Tibial nerve (tissue), 4 donors: ENCODE data around the gene PIGQ.

Source experiments
- EP300 ChIP-seq, 2 donors: sonication (generic); formaldehyde crosslinking; IDR thresholded peaks; one replicate each; pipeline ENCODE4 v1.6.1; 2017; ENCODE audit warnings: antibody characterized with exemption in 2 of 2, mild to moderate bottlenecking in 1 of 2
- POLR2A ChIP-seq, 2 donors: fragments of 450-650 bp; IDR thresholded peaks; one replicate each; pipeline ENCODE4 v1.6.1; 2017; ENCODE audit warnings: antibody characterized with exemption in 2 of 2, mild to moderate bottlenecking in 2 of 2, moderate library complexity in 2 of 2
- TF ChIP-seq, protein P1 (sequence below), 5 experiments: fragments of 200-600 bp in 3 of 5; fragments of 450-650 bp in 2 of 5; sonication (generic) in 3 of 5; IDR thresholded peaks; one replicate each; pipeline ENCODE4 v1.5.1; 2016 to 2019; ENCODE audit warnings: antibody characterized with exemption in 5 of 5, mild to moderate bottlenecking in 3 of 5, moderate library complexity in 2 of 5

DNA sequence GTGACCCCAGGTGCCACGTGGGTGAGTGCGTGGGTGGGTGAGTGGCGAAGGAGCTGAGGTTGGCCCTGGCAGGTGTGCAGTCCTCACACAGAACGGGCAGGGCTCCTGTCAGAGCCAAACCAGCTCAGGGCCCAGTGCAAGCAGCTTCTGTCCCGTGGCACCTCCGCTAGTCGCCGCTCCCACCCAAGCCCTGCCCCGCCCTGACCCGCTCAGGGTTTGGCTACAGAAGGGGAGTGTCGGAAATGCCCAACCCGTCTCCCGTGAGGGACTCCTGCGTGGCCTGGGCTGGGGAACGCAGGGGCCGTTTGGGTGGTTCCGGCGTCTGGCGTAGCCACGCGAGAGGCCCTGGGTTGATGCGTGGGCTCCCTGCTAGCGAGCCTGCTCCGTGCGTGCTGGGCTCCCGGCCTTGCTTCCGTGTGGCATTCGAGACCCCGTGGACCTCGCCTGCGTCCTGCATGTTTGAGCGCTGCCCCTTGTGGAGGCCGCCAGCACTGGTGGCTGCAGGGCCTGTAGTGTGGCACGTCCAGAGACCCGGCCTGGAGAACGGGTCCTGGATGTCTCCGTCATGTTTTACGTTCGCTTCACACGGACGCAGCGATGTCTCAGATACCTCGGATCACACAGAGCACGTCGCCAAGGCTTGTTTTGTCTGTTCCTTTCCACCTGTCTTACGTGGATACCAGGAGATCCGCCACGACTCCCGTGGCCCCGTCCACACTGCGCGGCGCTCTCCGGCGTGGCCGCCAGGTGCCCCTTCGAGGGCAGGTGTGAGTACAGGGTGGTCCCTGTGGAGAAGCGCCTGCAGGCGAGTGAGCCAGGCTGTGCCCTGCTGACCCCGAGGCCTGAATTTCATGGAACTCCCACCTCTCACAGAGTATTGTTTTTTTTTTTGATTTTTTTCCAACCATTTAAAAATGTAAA is 32.1 kb upstream of the PIGQ start:
- TF ChIP-seq, protein P1, sequence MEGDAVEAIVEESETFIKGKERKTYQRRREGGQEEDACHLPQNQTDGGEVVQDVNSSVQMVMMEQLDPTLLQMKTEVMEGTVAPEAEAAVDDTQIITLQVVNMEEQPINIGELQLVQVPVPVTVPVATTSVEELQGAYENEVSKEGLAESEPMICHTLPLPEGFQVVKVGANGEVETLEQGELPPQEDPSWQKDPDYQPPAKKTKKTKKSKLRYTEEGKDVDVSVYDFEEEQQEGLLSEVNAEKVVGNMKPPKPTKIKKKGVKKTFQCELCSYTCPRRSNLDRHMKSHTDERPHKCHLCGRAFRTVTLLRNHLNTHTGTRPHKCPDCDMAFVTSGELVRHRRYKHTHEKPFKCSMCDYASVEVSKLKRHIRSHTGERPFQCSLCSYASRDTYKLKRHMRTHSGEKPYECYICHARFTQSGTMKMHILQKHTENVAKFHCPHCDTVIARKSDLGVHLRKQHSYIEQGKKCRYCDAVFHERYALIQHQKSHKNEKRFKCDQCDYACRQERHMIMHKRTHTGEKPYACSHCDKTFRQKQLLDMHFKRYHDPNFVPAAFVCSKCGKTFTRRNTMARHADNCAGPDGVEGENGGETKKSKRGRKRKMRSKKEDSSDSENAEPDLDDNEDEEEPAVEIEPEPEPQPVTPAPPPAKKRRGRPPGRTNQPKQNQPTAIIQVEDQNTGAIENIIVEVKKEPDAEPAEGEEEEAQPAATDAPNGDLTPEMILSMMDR (IDR thresholded peaks at IDR 0.05), result no peak
- TF ChIP-seq POLR2A (IDR thresholded peaks at IDR 0.05), result no peak
- TF ChIP-seq EP300 (IDR thresholded peaks at IDR 0.05), result no peak
